GM15510 (cell line): Measurements from ENCODE around the gene SESTD1.

Experiments used
- POLR2A ChIP-seq: IDR thresholded peaks from 3 replicates; pipeline ENCODE4 v1.6.1; 2011; ENCODE audit warnings: borderline replicate concordance; ENCODE audit not compliant: insufficient read length; ENCODE audit errors: extremely low read depth

Gene SESTD1

DNA sequence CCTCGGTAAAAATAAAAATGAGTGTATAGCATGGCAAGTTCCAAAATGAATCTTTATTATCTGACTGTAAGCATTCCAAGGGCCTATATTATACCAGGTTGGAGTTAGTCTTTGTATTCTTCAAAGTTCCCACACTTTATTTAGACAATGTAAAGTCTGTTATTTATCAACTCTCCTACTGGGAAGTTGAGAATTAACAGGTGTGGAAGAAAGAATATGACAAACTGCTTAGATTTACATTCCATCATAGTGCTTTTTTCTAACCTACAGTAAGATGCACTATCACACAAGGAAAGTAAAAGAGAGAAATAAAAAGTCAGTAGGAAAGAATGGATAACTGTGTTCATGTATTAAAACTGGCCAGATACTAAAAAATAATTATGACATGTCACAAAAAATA, 93.3 kb downstream of the SESTD1 start:
- TF ChIP-seq POLR2A: no peak

DNA sequence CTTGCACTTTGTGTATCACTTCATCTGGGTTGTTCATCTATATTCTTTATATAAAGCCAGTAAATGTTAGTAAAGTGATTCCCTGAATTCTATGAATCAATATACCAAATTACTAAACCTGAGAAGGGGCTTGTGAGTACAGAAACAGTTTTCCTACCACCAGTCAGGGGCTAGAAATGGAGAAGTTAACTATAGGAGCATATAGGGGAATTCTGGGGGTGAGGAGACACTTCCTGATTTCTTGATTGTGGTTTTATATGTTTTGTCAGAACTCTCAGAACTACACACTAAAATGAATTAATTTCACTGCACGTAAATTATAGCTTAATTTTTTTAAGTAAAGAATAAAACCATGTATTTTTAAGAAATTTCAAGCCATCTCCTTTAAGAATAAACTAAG, 93.7 kb downstream of the SESTD1 start:
- no peak for TF ChIP-seq POLR2A

DNA sequence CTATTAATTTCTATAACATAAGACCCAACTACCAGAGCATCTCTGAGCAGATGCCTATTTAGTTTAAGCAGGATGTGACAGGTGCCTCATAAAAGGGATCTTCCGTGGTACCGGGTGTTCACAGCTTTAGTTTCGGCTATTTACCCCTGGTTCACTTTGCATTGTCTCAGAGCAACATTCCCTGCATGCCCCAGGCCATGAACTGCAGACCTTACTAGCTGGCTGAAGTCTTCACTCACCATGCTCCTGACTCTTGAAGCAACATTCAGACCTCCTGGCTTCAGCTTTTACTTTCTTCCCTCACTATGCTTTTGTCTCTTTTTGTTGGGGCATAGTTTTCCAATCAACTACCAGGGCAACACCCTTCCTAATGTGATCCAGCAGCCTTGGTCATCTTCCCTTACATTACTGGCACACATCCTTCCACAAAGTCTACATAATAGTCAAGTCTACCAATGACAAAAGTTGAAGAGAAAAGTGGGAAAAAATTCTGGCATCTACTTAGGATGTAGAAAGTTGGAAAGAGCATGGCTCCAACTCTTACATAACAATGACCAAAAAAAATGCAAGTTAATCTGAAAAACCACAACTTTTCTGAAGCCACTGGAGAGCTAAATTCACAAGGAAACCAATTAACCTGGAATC, 99.2 kb downstream of the SESTD1 start:
- no peak for TF ChIP-seq POLR2A

DNA sequence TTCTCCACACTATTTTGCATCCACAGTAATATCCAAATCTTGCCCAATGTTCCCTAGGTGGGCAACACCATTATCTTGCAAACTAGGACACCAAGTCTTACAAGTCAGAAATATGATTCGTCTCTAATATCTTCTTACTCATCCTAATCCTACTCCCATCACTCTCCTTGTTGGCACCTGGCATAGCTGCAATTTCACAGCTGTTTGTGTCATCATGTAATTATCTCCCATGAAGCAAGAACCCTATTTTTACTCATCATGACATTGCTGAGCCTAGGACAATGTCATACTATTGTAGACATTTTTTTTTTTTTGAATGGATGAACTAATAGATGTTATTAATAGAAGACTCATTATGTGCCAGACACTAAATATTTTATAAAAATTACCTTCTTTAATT, 123.4 kb downstream of the SESTD1 start:
- no peak for TF ChIP-seq POLR2A

DNA sequence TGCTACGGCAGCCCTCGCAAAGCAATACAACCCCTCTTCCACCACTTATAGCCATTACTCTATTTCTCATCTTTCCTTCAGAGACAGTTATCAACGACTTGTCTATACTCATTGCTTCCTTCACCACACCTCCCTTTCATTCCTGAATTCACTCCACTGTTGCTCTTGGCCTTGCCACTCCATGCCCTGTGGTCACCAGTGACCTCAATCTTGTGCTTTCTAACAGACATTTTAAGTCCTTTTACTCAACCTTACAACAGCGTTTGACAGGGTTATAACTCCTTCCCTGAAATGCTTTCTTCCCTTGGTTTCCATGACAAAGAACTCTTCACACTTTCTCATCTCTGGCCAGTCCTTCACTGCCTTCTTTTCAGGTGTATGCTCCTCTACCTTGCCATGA, 124.1 kb downstream of the SESTD1 start:
- TF ChIP-seq POLR2A: no peak

DNA sequence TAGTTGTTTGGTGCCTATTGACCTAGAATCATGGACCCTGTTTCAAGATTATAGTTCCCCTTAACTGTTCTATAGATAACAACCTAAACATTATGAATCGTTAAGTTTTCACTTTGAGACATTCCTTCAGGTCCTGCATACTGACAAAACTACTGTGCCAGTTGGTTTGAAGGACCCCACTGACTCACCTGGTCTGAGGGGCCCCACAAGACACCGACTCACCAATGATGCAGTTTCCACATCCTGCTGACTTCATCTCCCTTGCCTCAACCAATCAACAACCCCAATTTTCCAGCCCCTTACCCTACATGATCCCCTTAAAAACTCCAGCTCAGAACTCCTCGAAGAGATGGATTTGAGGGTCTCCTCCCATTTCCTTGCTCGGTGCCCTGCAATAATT, 125.1 kb downstream of the SESTD1 start:
- TF ChIP-seq POLR2A: no peak

DNA sequence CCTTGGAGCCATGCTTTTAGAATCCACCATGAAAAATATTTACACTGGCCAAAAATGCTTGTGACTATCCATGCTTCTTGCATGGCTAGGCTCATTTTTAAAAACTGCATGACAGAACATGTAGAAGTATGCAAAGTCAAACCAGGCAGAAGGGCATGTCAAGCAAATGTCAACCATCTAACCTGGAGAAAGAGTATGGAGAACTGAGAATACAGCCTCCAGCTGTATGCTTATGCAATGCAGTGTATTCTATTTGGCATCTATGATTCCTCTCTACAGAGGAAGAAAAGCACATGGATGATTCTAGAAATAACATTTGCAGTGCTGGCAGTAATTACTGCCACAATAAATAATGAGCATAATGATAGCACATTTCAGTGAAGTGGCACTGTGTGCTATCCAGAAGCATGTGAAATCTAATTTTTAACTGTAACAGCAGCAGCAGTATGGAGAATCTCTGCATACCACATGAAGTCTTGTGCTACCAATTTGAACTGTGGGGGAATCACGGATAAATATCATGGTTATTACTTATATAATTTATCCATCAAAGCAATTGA, 127.4 kb downstream of the SESTD1 start:
- no peak for TF ChIP-seq POLR2A

DNA sequence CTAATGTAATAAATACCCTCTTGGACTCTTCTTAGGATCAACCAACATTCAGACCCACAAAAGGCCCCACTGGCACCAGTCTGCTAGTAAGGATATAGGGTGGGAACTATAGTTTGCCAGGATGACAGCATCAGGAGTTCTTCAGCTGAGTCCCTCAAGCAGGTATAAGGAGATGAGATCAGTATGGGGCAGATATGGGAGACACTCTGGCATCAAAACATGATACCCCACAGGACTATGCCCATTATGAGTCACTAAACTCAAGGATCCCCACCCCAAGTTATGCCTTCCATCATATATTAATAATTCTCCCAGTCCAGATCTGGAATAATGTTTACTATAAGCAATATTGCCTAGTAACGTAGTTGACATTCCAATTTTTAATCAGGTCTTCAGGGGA, 131.6 kb downstream of the SESTD1 start:
- no peak for TF ChIP-seq POLR2A

DNA sequence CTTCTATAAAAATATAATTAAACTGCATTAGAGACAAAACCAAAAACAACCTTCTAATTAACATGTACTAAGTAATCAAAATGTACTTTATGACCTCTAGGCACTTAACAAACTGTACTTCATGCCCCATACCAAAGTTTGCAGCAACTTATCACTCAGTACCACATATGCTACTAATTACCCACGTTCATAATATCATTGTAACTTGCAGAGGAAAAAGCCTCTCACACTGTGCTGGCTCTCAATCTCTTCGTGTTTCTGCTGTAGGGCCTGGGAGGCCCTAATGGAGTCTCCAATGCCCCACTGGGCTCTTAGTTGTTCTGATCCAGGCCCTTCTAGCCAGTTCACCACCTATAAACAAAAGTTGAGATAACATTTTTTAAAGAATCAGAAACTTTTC, 132.6 kb downstream of the SESTD1 start:
- no peak for TF ChIP-seq POLR2A

DNA sequence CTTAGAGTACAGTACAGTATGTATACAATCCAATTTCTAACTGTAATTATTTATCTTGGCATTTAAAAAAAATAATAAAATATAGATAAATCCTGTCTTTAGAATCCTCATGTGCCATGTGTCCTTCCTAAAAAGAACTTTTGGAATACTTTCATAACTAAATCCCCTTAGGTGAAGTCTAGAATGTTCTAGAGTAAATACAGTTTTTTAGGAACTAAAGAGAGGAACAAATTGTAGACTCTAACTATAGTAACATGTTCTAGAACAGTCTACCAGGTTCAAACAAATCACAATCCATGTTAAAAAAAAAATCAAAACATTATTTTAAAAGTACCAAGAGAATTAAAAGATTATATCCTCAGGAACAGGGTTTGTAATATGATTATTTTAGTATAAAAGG, 134.1 kb downstream of the SESTD1 start:
- no peak for TF ChIP-seq POLR2A

DNA sequence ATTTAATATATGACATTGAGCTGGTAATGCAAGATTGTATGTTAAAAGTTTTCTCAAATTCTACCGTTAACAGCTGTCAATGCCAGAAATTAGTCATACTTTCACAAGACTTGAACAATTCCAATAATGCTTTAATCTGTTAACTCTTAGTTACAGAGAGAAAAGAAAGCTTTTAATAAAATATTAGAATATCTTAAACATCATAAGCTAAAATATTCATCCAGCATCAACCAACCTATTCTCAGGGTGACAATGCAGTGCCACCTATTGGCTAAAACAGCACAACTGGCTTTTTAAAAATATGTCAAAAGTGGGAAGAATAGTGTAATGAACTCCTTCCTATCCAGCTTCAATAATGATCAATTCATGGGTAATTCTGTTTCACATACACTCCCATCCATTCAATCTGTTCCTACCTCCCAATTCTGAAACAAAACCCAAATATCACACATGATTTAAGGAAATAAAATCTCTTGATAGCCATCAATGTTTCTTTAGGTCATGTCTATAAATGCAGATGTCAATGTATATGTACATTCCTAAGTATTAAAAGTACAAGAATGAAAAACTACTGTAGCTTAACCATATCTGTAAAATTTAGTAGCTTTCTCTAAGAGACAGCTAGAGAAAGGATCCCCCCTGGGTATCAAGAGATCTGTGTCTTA, 134.9 kb downstream of the SESTD1 start:
- TF ChIP-seq POLR2A: no peak

DNA sequence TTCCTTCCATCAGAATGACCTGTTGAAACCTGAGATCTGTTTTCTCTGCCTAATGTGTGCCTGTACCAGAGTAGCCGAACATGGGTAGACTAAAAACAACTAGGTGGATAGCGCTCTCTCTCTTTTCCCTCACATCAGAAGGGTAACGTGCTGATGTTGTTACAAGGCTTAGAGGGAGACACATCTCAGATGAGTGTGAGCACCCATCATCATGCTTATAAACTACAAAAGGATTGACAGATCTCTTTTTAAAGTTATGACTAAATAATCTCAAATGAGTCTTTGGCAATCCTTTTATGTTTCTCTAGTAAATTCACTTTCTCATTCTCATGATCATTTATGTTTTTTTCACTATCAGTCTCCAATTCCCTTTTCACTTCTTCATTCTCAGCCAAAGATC, 139.2 kb downstream of the SESTD1 start:
- no peak for TF ChIP-seq POLR2A

DNA sequence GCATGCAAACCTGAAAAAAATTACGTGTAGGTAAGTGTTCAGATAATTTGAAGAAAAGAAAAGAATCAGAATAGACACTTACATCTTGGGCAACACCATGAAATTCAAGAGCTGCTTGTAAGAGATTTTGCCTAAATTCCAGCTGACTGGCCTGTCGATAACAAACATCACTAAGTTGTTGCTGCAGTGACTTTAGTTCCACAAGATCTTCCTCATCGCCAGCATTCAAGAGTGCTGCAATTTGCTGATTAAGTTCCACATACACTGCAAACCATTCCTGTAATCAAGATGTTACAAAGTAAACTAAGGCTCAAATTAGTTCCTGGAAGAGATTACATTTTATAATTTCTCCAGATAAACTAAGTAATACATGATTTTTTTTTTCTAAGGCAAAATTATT, 140.3 kb downstream of the SESTD1 start:
- no peak for TF ChIP-seq POLR2A

DNA sequence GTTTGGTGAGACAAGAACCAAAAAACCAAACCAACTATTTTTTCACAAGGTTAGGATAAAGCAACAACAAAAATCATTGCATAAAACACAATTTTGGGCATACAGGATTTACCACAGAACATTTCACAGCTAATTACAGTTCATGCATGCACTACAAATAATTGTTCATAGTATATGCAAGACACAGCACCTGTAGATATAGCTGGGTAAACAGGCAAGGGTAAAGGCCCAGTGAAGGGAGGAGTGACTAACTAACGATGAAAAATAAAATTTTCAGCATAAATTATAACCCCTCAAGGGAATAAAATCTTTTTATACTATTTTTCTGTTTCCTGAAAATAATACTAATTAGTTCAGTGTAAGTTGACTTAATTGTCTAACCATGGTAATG, 141.4 kb downstream of the SESTD1 start:
- no peak for TF ChIP-seq POLR2A

DNA sequence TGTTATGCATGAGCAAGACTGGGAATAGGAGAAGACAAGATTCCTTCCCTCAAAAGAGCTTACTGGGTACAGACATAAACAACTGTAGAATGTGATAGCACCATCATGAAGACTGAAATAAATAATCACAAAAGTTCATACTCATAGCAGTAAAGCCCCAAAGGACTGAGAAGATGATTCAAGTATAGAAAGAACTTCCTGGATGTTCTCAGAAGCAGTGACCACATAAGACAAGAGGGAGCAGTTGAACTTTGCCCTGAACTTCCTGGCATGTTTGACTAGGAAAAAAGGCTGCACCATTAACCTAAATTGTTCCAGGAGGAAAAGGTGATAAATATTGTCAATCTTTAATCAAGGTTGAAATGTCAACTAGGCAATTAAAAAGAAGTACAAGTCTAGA, 156.9 kb downstream of the SESTD1 start:
- TF ChIP-seq POLR2A: no peak
